Erythroblast (primary cell): ENCODE measurements around the gene SCTR.

Experiments
- GATA1 ChIP-seq: IDR thresholded peaks from 2 replicates; pipeline ENCODE4 v1.6.1; 2011; ENCODE audit warnings: low read depth, mild to moderate bottlenecking, control low read depth, low read length, moderate library complexity
- POLR2A ChIP-seq: IDR thresholded peaks from 2 replicates; pipeline ENCODE4 v1.6.1; 2011; ENCODE audit warnings: mild to moderate bottlenecking, low read length

DNA sequence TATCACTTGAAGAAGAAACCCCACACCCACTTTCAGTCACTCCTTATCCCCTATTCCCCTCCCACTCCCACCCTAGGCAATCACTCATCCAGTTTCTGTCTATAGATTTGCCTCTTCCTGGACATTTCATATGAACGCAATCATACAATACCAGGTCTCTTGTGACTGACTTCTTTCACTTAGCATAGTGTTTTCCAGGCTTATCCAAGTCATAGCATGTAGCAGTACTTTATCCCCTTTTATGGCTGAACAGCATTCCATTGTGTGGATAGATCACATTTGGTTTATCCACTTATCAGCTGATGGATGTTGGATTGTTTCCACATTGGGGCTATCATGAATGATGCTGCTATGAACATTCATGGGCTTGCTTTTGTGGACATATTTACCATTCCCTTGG lies 26.6 kb upstream of the SCTR start:
- TF ChIP-seq POLR2A (no peak), GATA1 (no peak)
